ENCODE data around the gene CRMP1.

- TF ChIP-seq POLR2A (IDR thresholded peaks at IDR 0.05; ENCODE audit: low read length): no peak
- TF ChIP-seq GATA1 (IDR thresholded peaks at IDR 0.05; ENCODE audit: low read depth, low read length): no peak
Measured at GRCh38 chr4:5781691-5782090, 111.2 kb downstream of the CRMP1 start.

Data from erythroblast (primary cell).